Neural progenitor cell (in vitro differentiated cells): ENCODE data around the gene AFF4.

Experiments used
- EZH2 ChIP-seq: fragments of 200-600 bp; sonication (generic); IDR thresholded peaks from 2 replicates; pipeline ENCODE4 v1.6.1; 2017; ENCODE audit warnings: antibody characterized with exemption, mild to moderate bottlenecking, moderate library complexity
- EZH2phosphoT487 ChIP-seq: fragments of 200-600 bp; sonication (generic); IDR thresholded peaks from 2 replicates; pipeline ENCODE4 v1.6.1; 2017; ENCODE audit warnings: antibody characterized with exemption
- TF ChIP-seq, protein P1 (sequence below): fragments of 200-600 bp; sonication (generic); IDR thresholded peaks from 2 replicates; pipeline ENCODE4 v1.5.1; 2017; ENCODE audit warnings: antibody characterized with exemption, mild to moderate bottlenecking

GRCh38 chr5:132953710-132954109, 9.7 kb downstream of the AFF4 start:
- TF ChIP-seq, protein P1, sequence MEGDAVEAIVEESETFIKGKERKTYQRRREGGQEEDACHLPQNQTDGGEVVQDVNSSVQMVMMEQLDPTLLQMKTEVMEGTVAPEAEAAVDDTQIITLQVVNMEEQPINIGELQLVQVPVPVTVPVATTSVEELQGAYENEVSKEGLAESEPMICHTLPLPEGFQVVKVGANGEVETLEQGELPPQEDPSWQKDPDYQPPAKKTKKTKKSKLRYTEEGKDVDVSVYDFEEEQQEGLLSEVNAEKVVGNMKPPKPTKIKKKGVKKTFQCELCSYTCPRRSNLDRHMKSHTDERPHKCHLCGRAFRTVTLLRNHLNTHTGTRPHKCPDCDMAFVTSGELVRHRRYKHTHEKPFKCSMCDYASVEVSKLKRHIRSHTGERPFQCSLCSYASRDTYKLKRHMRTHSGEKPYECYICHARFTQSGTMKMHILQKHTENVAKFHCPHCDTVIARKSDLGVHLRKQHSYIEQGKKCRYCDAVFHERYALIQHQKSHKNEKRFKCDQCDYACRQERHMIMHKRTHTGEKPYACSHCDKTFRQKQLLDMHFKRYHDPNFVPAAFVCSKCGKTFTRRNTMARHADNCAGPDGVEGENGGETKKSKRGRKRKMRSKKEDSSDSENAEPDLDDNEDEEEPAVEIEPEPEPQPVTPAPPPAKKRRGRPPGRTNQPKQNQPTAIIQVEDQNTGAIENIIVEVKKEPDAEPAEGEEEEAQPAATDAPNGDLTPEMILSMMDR = no peak
- no peak for TF ChIP-seq EZH2
- no peak for TF ChIP-seq EZH2phosphoT487
